ENCODE measurements around the gene SPATA31D1. TPM values are rescaled to one million over a fixed set of nuclear protein-coding genes. Genes with fewer than 3 reads are reported as not detected.

The SPATA31D1 gene
- total RNA-seq, 1 experiment from 2014 or later: not detected

DNA sequence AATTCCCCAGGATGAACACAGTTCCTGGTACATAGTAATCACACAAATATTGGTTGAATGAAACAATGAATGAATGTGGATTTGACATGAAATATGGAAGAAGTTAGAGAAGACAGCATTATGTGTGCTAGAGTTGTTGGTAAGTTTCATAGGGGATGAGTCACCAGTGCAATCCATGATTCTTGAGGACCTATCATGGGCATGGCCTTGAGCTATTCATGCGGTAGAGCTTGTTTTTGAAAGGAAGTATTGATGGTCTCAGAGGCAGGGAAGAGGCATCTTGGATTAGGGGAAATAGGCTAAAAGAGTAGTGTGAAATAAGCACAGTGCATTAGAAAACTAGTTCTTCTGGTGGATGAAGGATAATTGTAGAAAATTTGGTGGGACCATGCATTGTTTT is 22.1 kb downstream of the SPATA31D1 start:
- Mint-ChIP-seq H3K4me1 (peaks cover 9 to 12% of the 10 kb centered on the region in 2 experiments), H3K9me3 (peaks cover 17 to 21% of the 10 kb centered on the region in 2 experiments), H3K36me3 (ENCODE audit: insufficient read depth in 1 of 3, low read depth in 3 of 3) (peaks cover 13 to 18% (median 17%) of the 10 kb centered on the region in 3 experiments), H3K4me3 (no peak overlapping the region), H3K27me3 (ENCODE audit: low read depth) (no peaks in the 10 kb centered on the region), H3K27ac (no peak overlapping the region)
- Histone ChIP-seq H3T11ph (ENCODE audit: low read length) (no peak overlapping the region), H2AFZ (ENCODE audit: low read length) (no peak overlapping the region), H4K20me1 (ENCODE audit: control insufficient read depth, insufficient read depth, insufficient read length) (no peaks in the 10 kb centered on the region), H4K91ac (ENCODE audit: insufficient read length, low read depth, low read length) (no peak overlapping the region), H3K9me3 (ENCODE audit: control insufficient read depth, low read depth, low read length) (peaks cover 5% of the 10 kb centered on the region), H2BK12ac (ENCODE audit: insufficient read length, low read depth, low read length) (no peak overlapping the region), H3K18ac (ENCODE audit: insufficient read length, low read depth, low read length) (no peak overlapping the region), H2BK20ac (ENCODE audit: low read depth, low read length, poor library complexity, severe bottlenecking) (no peak overlapping the region), H3K23me2 (ENCODE audit: insufficient read length, low read depth, low read length, poor library complexity, severe bottlenecking) (no peaks in the 10 kb centered on the region), H3K14ac (ENCODE audit: insufficient read depth, low read length) (no peak overlapping the region), H3K23ac (ENCODE audit: insufficient read length, low read depth, low read length) (no peak overlapping the region), H2BK15ac (ENCODE audit: low read depth, low read length) (no peak overlapping the region), H4K8ac (replicated peaks; ENCODE audit: insufficient read length, low read depth, low read length) (no peak overlapping the region), H3K79me2 (ENCODE audit: insufficient read depth, low read length) (no peaks in the 10 kb centered on the region), H3K27me3 (ENCODE audit: insufficient read depth, low read length) (no peaks in the 10 kb centered on the region), H2BK120ac (ENCODE audit: low read depth, low read length, poor library complexity, severe bottlenecking) (no peak overlapping the region), H3K4me2 (ENCODE audit: insufficient read depth, insufficient read length, low read length) (no peak overlapping the region), H3K9ac (ENCODE audit: extremely low read depth, insufficient read length, low read length) (no peak overlapping the region), H3K56ac (ENCODE audit: insufficient read length, low read depth, low read length) (no peak overlapping the region), H3K4ac (ENCODE audit: low read depth, low read length) (no peak overlapping the region), H3K4me1 (ENCODE audit: insufficient read depth, low read length) (no peaks in the 10 kb centered on the region), H3K79me1 (ENCODE audit: insufficient read depth, low read depth, low read length, poor library complexity, severe bottlenecking) (no peaks in the 10 kb centered on the region), H4K5ac (ENCODE audit: insufficient read length, low read depth, low read length) (no peak overlapping the region), H2BK5ac (ENCODE audit: insufficient read length, low read length) (no peak overlapping the region), H2AK5ac (ENCODE audit: insufficient read length, low read length) (no peak overlapping the region), H3K27ac (ENCODE audit: insufficient read length, low read depth, low read length) (no peak overlapping the region)
- WGBS (ENCODE audit: extremely low coverage, insufficient read length, low lambda C conversion rate): no CpG with 5 or more reads among the region's 1 CpG
- TF ChIP-seq, protein P1, sequence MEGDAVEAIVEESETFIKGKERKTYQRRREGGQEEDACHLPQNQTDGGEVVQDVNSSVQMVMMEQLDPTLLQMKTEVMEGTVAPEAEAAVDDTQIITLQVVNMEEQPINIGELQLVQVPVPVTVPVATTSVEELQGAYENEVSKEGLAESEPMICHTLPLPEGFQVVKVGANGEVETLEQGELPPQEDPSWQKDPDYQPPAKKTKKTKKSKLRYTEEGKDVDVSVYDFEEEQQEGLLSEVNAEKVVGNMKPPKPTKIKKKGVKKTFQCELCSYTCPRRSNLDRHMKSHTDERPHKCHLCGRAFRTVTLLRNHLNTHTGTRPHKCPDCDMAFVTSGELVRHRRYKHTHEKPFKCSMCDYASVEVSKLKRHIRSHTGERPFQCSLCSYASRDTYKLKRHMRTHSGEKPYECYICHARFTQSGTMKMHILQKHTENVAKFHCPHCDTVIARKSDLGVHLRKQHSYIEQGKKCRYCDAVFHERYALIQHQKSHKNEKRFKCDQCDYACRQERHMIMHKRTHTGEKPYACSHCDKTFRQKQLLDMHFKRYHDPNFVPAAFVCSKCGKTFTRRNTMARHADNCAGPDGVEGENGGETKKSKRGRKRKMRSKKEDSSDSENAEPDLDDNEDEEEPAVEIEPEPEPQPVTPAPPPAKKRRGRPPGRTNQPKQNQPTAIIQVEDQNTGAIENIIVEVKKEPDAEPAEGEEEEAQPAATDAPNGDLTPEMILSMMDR (conservative IDR thresholded peaks at IDR 0.05): no peak
- no peak for DNase-seq

Measured in H9 (cell line).